Measurements from ENCODE around the gene CCDC136.

DNA sequence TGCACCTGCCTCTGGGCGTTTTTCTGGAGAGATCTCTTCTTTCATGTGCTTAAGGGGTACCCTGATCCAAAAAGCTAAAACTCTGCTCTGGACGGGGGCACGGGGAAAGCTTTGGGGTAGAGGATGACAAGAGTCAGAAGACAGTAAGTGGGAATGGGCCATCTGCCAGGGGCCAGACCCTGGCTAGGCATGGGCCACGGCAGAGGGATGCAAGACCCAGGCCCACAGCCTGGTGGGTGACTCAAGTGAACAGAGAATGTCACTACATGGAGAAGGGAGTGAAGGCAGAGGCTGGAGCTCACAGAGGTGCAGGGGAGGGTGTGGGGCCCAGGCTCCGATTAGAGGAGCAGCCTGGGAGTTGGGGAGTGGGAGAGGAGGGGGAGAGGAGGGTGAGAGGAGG lies 53.7 kb downstream of the CCDC136 start:
- TF ChIP-seq, protein P1, sequence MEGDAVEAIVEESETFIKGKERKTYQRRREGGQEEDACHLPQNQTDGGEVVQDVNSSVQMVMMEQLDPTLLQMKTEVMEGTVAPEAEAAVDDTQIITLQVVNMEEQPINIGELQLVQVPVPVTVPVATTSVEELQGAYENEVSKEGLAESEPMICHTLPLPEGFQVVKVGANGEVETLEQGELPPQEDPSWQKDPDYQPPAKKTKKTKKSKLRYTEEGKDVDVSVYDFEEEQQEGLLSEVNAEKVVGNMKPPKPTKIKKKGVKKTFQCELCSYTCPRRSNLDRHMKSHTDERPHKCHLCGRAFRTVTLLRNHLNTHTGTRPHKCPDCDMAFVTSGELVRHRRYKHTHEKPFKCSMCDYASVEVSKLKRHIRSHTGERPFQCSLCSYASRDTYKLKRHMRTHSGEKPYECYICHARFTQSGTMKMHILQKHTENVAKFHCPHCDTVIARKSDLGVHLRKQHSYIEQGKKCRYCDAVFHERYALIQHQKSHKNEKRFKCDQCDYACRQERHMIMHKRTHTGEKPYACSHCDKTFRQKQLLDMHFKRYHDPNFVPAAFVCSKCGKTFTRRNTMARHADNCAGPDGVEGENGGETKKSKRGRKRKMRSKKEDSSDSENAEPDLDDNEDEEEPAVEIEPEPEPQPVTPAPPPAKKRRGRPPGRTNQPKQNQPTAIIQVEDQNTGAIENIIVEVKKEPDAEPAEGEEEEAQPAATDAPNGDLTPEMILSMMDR (IDR thresholded peaks at IDR 0.05), result no peak
- no peak for TF ChIP-seq ZFX (IDR thresholded peaks at IDR 0.05; ENCODE audit: borderline replicate concordance)

Data from 22Rv1 (cell line).